NCI-H146 treated with DMSO at 0.1 percent for 48 hours (cell line): ENCODE data around the gene CRACR2B.

Experiments used
- DNase-seq: peaks from one replicate; lab custom pipeline; 2025; ENCODE audit not compliant: unreplicated experiment; lab: John Stamatoyannopoulos, UW

CRACR2B gene

DNA sequence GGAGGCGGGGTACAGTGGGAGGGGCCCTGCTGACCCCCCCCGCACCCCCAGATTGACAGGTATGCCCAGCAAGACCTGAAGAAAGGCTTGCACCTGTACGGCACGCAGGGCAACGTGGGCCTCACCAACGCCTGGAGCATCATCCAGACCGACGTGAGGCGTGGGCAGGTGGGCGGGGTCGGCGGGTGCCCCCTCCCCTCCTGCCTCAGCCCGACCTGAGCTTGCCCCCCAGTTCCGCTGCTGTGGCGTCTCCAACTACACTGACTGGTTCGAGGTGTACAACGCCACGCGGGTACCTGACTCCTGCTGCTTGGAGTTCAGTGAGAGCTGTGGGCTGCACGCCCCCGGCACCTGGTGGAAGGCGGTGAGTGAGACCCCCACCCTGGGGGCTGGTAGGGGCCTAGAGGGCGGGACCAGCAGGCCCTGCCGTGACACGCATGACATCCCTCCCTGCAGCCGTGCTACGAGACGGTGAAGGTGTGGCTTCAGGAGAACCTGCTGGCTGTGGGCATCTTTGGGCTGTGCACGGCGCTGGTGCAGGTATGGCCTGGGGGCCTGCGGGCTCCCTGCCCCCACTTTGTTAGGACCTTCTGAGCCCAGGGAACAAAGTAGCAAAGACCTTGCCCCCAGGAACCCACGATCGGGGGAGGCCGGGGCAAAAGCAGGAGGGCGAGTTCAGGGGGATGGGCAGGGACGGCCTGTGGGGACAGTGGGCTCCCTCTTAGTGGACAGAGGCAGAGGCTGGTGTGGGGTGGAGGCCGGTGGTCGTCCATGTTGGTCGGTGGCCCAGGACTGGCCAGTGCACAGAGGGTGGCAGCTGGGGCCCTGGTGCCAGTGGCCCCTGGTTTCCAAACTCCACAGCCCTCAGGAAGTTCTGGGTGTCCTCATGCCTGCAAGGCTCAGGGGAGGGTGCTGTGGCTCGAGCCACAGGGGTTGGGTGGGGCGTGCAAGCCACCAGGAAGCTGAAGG, 38.0 kb downstream of the CRACR2B start:
- no peak for DNase-seq

GRCh38 chr11:866481-866880, 38.8 kb downstream of the CRACR2B start:
- no peak for DNase-seq

DNA sequence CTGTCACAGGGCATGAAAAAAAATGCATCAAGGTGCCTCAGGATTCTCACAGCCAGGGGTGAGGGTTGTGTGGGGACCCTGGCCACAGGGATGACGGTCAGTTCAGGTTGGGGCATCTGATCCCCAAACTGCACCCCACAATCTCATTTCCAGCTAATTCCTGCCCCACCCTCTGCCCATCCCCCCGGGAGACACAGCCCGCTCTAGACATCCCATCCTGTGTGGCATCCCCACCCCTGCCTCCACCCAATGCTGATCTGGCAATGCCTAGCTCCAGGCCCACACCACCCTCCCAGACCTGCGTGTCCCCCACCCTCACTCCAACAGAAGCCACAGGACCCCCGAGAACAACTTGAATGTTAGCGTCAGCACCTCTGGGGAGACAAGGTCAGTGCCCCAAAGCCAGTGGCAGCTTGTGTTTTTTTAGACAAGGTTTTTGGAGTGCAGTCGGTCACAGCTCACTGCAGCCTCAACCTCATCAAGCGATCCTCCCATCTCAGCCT, 40.2 kb downstream of the CRACR2B start:
- no peak for DNase-seq

DNA sequence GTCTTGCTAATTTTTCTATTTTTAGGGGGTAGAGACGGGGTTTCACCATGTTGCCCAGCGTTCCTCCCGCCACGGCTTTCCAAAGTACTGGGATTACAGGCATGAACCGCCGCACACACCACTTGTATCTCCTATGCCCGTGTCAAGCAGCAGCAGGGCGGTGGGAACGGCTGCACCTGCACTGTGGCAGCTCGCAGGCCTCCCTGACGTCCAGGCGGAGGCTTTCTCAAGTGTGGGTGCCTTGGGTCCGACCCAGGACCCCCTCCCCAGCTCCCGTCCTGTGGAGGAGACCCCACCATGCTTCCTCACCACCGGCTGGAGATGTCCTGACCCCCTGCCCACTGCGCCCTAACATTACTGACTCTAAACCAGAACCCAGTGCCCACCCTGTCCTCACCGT, 40.7 kb downstream of the CRACR2B start:
- no peak for DNase-seq

DNA sequence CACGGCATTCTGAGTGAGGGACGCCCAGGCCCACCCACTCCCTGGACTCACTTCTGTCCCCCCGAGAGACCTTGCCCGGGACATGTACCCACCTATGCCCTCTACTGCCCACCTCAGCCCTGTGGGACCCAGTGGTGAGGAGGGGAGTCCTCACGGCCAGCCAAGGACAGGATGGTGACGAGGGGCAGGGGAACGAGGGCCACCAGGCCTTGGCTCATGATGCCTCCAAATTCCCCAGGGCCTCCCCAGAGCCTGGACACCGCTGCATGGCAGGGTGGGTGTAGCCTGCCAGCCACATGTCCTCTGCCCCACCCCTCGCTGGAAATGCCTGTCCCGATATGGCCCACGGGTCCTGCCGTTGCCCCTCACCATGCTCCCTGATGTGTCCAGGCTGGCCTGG, 41.1 kb downstream of the CRACR2B start:
- DNase-seq, result no peak

- no peak for DNase-seq
These were observed 41.8 kb downstream of the CRACR2B start for GRCh38 chr11:869399-870126.

DNA sequence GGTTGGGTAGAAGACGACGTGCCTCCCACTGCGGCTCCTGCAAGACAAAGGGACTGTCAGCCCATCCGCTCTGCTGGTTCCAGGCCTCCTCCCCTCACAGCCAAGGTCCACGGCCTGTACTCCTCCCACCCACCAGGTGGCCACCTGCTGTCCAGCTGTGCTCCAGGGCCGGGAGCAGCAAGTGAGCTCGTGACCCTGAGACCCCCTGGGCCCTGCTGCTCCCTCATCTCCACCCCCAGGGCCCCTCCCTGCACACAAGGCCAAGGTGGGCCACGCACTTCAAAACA, 42.4 kb downstream of the CRACR2B start:
- no peak for DNase-seq

GRCh38 chr11:870418-870817, 42.7 kb downstream of the CRACR2B start:
- DNase-seq, result no peak

DNA sequence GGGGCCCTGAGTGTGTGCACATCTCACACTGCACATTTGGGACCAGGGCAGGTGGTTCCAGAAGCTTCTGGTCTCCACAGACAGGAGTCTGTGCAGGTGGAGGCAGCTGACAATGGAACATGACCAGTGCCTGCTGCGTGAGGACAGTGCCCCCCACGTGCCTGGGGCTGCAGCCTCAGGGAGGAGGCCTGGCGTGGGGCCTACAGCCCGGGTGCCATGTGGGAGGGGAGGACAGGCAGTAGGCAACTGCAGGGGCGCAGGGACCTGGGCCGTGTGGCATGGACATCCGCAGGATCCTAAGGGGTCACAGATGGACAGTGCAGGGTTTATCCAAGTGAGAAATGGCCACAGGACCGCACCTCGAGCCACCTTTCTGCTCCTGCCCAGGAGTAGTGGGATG, 43.8 kb downstream of the CRACR2B start:
- no peak for DNase-seq

DNA sequence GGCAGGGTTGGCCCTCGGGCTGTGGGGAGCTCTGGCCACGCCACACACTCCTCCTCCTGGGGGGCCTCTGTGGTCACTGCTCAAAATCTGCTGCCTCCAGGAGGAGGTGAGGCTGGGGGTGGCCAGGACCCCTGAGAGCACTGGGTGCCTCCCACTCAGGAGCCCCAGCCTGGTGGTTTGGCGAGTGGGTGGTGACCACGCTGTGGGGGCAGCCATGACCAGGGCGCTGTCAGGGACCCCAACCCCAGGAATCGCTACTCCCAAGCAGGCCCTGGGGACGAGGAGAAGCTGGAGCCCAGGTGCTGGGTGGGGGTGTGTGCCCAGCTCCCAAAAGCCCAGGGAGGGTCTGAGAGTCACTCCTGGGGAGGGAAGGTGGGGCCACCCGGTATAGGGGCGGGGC, 45.1 kb downstream of the CRACR2B start:
- no peak for DNase-seq

DNA sequence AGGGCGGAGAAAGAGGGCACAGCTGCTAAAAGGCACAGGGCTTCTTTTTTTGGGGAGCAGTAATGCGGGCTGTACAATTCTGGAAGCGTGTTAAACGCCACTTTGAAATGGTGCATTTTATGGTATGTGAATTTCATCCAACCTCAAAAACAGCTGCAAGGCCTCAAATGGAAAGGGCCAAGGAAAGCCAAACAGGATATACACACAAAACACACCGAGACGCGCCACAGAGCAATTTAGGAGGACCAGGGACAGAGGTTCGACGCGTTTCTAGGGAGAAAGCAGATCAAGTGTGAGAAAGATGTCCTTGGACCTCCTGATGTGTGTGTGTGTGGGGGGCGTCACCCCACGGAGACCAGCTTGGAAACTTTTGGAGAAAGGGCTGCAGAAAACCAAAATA, 46.0 kb downstream of the CRACR2B start:
- no peak for DNase-seq

DNA sequence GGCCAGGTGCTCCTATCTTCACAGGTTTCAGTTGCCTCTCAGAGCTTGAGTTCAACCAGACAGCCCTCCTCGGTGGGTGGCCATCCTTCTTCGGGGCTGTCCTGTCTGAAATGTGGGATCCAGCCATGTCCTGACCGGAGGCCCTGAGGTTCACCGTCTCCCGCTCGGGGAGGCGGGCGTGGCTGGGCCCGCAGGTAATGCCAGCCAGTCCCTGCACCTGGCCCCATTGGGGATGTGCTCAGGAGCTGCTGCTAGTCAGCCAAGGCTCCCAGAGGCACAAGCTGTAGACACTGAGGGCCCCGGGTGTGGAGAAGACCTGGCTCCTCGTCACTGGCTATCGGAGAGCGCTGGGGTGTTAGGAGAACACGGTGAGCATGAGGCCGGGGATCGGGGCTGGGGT, 47.5 kb downstream of the CRACR2B start:
- DNase-seq, result no peak

DNA sequence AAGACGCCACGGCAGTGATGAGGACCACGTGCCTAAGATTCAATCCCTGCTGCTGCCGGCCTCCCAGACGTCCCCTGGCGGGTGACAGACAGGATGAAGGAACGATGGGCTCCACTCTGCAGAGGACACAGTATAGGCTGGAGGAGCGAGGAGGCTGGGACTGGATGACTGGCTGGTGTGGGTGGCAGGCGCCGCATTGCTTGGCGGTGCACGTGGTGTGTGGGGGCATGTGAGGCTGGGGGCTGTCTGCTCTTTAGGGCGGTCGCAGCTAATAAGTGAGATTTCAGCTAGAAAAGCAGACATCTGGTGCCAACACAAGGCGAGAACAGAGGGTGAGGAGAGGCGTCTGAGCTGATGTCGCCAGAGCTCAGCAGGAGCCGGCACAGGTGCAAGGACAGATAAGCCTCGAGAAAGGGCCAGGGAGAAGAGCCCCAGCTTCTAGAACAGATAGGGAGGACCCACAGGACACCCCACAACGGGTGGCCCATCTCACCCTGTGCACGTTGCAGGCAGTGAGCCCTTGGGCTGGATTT, 48.1 kb downstream of the CRACR2B start:
- no peak for DNase-seq

GRCh38 chr11:876545-876944, 48.8 kb downstream of the CRACR2B start:
- no peak for DNase-seq

DNA sequence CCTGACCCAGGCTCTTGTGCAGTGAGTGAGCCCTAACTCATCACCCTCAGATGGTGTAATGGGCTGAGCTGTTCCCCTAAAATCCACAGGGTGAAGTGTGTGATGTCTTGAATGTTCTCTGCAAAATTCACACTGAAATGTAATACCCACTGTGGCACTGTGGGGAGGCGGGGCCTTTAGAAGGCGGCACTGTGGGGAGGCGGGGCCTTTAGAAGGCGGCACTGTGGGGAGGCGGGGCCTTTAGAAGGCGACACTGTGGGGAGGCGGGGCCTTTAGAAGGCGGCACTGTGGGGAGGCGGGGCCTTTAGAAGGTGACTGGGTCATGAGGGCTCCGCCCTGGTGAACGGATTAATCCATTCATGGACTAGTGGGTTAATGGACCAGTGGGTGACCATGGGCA, 49.8 kb downstream of the CRACR2B start:
- no peak for DNase-seq

DNA sequence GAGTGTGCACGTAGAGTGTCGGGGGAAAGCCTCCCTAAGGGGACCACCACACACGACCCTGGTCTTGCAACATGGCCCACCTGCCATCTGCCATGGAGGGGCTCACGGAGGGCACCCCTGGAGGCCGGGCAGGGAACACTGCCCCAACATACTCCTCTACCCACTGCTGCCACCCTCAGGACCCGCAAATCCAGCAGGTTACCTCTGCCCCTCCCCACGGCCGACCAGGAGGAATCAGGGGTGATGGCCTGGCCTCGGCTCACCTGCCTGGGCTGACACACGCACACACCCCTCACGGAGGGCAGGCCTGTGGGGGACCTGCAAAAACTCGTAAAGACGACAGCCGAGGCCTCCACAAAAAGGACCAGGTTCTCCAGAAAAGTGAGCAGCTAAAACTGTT, 52.7 kb downstream of the CRACR2B start:
- no peak for DNase-seq
